Calu3 (cell line): Measurements from ENCODE around the gene ZBTB38. TPM values are rescaled to one million over a fixed set of nuclear protein-coding genes. Genes with fewer than 3 reads are reported as not detected.

Source experiments
- BruUV-seq: library from RNA; stranded (reverse); fragments of 400-500 nt; replicated peaks from 2 replicates; lab custom pipeline; 2021; lab: Mats Ljungman, UMichigan
- CTCF ChIA-PET: fragments of 300-600 bp; sonication (Branson Sonifier 250); formaldehyde crosslinking; loops from one replicate; lab custom pipeline; 2022; ENCODE audit warnings: antibody characterized with exemption; lab: Charles Lee
- DNase-seq: peaks from one replicate; pipeline ENCODE4 v3.0.0; 2022
- H3K27ac Mint-ChIP-seq: one replicate; pipeline ENCODE4 v1.8.0; 2022; ENCODE audit warnings: mixed read lengths; ENCODE audit not compliant: unreplicated experiment
- H3K27me3 Mint-ChIP-seq: one replicate; pipeline ENCODE4 v1.8.0; 2022; ENCODE audit warnings: mixed read lengths; ENCODE audit not compliant: unreplicated experiment
- H3K36me3 Mint-ChIP-seq: one replicate; pipeline ENCODE4 v1.8.0; 2022; ENCODE audit warnings: mild to moderate bottlenecking, moderate library complexity, mixed read lengths; ENCODE audit not compliant: insufficient read depth, unreplicated experiment
- H3K4me1 Mint-ChIP-seq: one replicate; pipeline ENCODE4 v1.8.0; 2022; ENCODE audit warnings: mild to moderate bottlenecking, low read depth, mixed read lengths; ENCODE audit not compliant: unreplicated experiment
- H3K4me3 Mint-ChIP-seq: one replicate; pipeline ENCODE4 v1.8.0; 2022; ENCODE audit warnings: mild to moderate bottlenecking, low read depth, moderate library complexity, mixed read lengths; ENCODE audit not compliant: unreplicated experiment
- H3K9me3 Mint-ChIP-seq: one replicate; pipeline ENCODE4 v1.8.0; 2022; ENCODE audit warnings: low read depth, mixed read lengths; ENCODE audit not compliant: unreplicated experiment
- intact Hi-C: fragments of 100-400 bp; cut with micrococcal nuclease; formaldehyde crosslinking; loops from one replicate; pipeline ENCODE4 v1.10.0; 2022; ENCODE audit not compliant: unreplicated experiment
- total RNA-seq: library from RNA; stranded (reverse); gene quantifications from 2 replicates; pipeline ENCODE4 v1.2.3, GENCODE V29; 2022
- TF ChIP-seq, protein P1 (sequence below): fragments of 200-600 bp; IDR thresholded peaks from one replicate; pipeline ENCODE4 v1.8.0; 2022; ENCODE audit warnings: antibody characterized with exemption; ENCODE audit not compliant: unreplicated experiment

The ZBTB38 gene
- total RNA-seq, 1 experiment from 2014 or later = 95.9 TPM

DNA sequence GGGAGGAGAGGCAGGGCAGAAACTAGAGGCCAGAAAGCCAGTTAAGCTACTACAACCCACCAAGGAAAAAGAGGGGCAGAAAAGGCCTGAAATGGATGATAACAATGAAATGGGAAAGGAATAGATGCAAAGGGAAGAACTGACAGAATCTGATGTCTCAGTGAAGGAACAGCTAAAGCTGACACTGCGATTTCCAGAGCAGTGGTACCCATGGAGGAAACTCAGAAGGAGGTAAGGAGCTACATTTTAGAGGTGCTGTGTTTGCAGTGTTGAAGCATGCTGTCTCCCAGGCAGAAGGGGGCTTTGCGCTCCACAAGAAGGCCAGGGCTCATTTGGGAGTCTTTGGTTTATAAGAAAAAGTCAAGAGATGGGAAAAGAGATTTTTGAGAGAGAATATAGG lies 38.0 kb downstream of the ZBTB38 start:
- no TSS peak for BruUV-seq
- Mint-ChIP-seq H3K27ac (no peak overlapping the region), H3K27me3 (no peaks in the 10 kb centered on the region), H3K4me3 (no peak overlapping the region), H3K36me3 (peaks cover 17% of the 10 kb centered on the region), H3K9me3 (no peaks in the 10 kb centered on the region), H3K4me1 (peaks cover 21% of the 10 kb centered on the region)
- DNase-seq = no peak
- TF ChIP-seq, protein P1, sequence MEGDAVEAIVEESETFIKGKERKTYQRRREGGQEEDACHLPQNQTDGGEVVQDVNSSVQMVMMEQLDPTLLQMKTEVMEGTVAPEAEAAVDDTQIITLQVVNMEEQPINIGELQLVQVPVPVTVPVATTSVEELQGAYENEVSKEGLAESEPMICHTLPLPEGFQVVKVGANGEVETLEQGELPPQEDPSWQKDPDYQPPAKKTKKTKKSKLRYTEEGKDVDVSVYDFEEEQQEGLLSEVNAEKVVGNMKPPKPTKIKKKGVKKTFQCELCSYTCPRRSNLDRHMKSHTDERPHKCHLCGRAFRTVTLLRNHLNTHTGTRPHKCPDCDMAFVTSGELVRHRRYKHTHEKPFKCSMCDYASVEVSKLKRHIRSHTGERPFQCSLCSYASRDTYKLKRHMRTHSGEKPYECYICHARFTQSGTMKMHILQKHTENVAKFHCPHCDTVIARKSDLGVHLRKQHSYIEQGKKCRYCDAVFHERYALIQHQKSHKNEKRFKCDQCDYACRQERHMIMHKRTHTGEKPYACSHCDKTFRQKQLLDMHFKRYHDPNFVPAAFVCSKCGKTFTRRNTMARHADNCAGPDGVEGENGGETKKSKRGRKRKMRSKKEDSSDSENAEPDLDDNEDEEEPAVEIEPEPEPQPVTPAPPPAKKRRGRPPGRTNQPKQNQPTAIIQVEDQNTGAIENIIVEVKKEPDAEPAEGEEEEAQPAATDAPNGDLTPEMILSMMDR = no peak
- intact Hi-C loops = no loop called here
- CTCF ChIA-PET = no interaction called here

DNA sequence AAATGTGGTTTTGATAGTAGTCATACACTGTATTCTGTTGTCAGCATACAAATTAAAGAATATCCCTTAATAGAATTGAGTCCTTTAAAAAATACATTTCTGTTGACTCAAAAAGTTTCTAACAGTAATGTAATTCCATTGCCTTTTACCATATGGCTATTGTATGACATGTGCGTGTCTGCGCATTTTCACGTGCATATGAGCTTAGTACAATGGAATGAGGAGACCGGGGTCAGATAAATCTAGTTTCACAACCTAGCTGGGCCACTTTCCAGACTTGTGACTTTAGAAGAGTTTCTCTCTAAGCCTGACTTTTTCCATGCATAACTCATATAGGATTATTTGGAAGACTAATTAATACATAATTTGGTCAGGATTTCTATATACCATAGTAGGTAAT lies 38.7 kb downstream of the ZBTB38 start:
- Mint-ChIP-seq H3K27me3 (no peaks in the 10 kb centered on the region), H3K27ac (no peak overlapping the region), H3K4me1 (peaks cover 22% of the 10 kb centered on the region), H3K9me3 (no peaks in the 10 kb centered on the region), H3K36me3 (peaks cover 17% of the 10 kb centered on the region), H3K4me3 (no peak overlapping the region)
- no peak for DNase-seq
- CTCF ChIA-PET = no interaction called here
- intact Hi-C loops = no loop called here
- TF ChIP-seq, protein P1 = no peak
- BruUV-seq = no TSS peak

DNA sequence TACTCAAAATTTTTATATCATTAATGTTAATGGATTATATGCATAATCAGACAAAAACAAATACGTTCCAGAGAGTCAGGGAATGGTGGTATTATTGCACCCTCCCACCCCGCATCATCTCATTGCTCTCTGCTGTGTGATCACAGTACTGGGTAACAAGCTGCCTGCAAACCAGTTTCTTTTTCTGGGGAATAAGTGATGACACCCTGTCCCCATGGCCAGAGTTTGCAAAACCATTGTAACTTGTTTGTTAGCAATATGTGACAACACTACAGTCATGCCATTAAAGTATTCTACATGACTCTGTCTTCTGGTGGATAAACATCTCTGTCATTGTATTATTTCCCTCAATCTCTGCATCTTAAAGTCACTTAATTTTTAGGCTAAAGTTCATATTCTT lies 39.5 kb downstream of the ZBTB38 start:
- peaks cover 17% of the 10 kb centered on the region for H3K36me3 Mint-ChIP-seq

DNA sequence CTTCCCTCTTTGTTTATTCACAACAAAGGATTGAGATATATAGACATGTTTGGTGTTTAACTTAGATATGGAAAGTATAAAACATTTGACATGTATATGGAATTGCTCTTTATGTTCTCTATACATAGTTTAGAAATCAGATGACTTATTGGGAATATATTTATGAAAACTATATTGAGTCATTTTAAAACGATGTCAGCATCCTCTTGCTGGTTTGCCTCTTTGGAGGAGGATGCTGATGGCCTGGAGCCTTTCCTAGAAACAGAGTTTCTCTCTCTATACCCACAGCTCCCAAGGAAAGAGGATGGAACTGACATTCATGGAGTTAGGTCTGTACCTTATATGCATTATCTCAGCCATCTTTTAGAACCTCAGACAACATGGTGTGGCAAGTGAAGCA lies 40.3 kb downstream of the ZBTB38 start:
- Mint-ChIP-seq H3K27me3 (no peaks in the 10 kb centered on the region), H3K36me3 (peaks cover 17% of the 10 kb centered on the region), H3K9me3 (no peaks in the 10 kb centered on the region), H3K4me1 (peaks cover 22% of the 10 kb centered on the region), H3K4me3 (no peak overlapping the region), H3K27ac (no peak overlapping the region)
- CTCF ChIA-PET = no interaction called here
- no TSS peak for BruUV-seq
- TF ChIP-seq, protein P1 = no peak
- intact Hi-C loops = no loop called here
- no peak for DNase-seq

More for the DNA sequence above, 39.5 kb downstream of the ZBTB38 start:
- no peak for DNase-seq
- TF ChIP-seq, protein P1 = no peak
- Mint-ChIP-seq H3K4me3 (no peak overlapping the region), H3K27ac (no peak overlapping the region), H3K4me1 (peaks cover 22% of the 10 kb centered on the region), H3K9me3 (no peaks in the 10 kb centered on the region), H3K27me3 (no peaks in the 10 kb centered on the region)
- CTCF ChIA-PET = no interaction called here
- BruUV-seq = no TSS peak
- intact Hi-C loops = no loop called here
